ENCODE measurements around the gene CSRP1. TPM values are rescaled to one million over a fixed set of nuclear protein-coding genes. Genes with fewer than 3 reads are reported as not detected.

CSRP1 gene
- total RNA-seq, 2 experiments from 2014 or later, result 46.4 to 89.8 TPM

- no peak overlapping the region for H3K4me2 ChIP-seq (ENCODE audit: low read length)
- no peak overlapping the region for H2AFZ ChIP-seq (ENCODE audit: low read length)
- no peaks in the 10 kb centered on the region for H3K4me1 ChIP-seq (ENCODE audit: insufficient read depth, low read length, poor library complexity, severe bottlenecking)
- ChIA-PET POLR2A (interaction anchor here (0.8 kb wide), 1 partner anchor 17 kb away, joined by 3 read pairs; no protein-coding TSS in a partner anchor), CTCF (ENCODE audit: unreplicated experiment) (interaction anchor here (1.1 kb wide), 1 partner anchor 22 kb away, joined by 3 read pairs; no protein-coding TSS in a partner anchor)
- H3K9me3 ChIP-seq (ENCODE audit: low read length), result no peaks in the 10 kb centered on the region
- no peaks in the 10 kb centered on the region for H3K9me2 ChIP-seq (ENCODE audit: insufficient read depth, low read length)
- intact Hi-C loops (cut with micrococcal nuclease; ENCODE audit: unreplicated experiment), result no loop called here
- H3K79me2 ChIP-seq (ENCODE audit: insufficient read depth, low read depth, low read length), result no peaks in the 10 kb centered on the region
- no TSS peak for BruUV-seq (replicated peaks)
- peaks cover 96% of the 10 kb centered on the region for H3K36me3 ChIP-seq (ENCODE audit: insufficient read depth, low read length)
- H3K27ac ChIP-seq (ENCODE audit: low read depth, low read length, poor library complexity, severe bottlenecking), result no peak overlapping the region
- DNase-seq (ENCODE audit: low spot score), result no peak
- TF ChIP-seq EZH2phosphoT487 (IDR thresholded peaks at IDR 0.05; ENCODE audit: borderline replicate concordance, low read depth, low read length), result no peak
- no peak for TF ChIP-seq CTCF (conservative IDR thresholded peaks at IDR 0.05; ENCODE audit: low read length)
- H4K20me1 ChIP-seq (ENCODE audit: insufficient read depth, low read length), result no peaks in the 10 kb centered on the region
- no peak overlapping the region for H3K4me3 ChIP-seq (ENCODE audit: low read depth, low read length, poor library complexity, severe bottlenecking)
Measured at GRCh38 chr1:201489643-201490261, 17.2 kb downstream of the CSRP1 start.

- no peak for DNase-seq (ENCODE audit: low spot score)
- intact Hi-C loops (cut with micrococcal nuclease; ENCODE audit: unreplicated experiment), result no loop called here
- Histone ChIP-seq H3K27ac (ENCODE audit: low read depth, low read length, poor library complexity, severe bottlenecking) (no peak overlapping the region), H2AFZ (ENCODE audit: low read length) (no peak overlapping the region), H3K4me3 (ENCODE audit: low read depth, low read length, poor library complexity, severe bottlenecking) (no peak overlapping the region), H3K4me1 (ENCODE audit: insufficient read depth, low read length, poor library complexity, severe bottlenecking) (no peaks in the 10 kb centered on the region), H4K20me1 (ENCODE audit: insufficient read depth, low read length) (no peaks in the 10 kb centered on the region), H3K36me3 (ENCODE audit: insufficient read depth, low read length) (peaks cover 95% of the 10 kb centered on the region), H3K79me2 (ENCODE audit: insufficient read depth, low read depth, low read length) (no peaks in the 10 kb centered on the region), H3K4me2 (ENCODE audit: low read length) (no peak overlapping the region), H3K9me3 (ENCODE audit: low read length) (no peaks in the 10 kb centered on the region), H3K9me2 (ENCODE audit: insufficient read depth, low read length) (no peaks in the 10 kb centered on the region)
- BruUV-seq (replicated peaks), result no TSS peak
- CTCF ChIA-PET (ENCODE audit: unreplicated experiment), result interaction anchor here (1.1 kb wide), 1 partner anchor 23 kb away, joined by 3 read pairs; no protein-coding TSS in a partner anchor
- no peak for TF ChIP-seq CTCF (conservative IDR thresholded peaks at IDR 0.05; ENCODE audit: low read length)
- TF ChIP-seq EZH2phosphoT487 (IDR thresholded peaks at IDR 0.05; ENCODE audit: borderline replicate concordance, low read depth, low read length), result no peak
- POLR2A ChIA-PET, result interaction anchor here (0.8 kb wide), 1 partner anchor 17 kb away, joined by 3 read pairs; no protein-coding TSS in a partner anchor
Measured at GRCh38 chr1:201488830-201489589, 17.9 kb downstream of the CSRP1 start.
